H1 (cell line): Measurements from ENCODE around the gene CEP70. TPM values are rescaled to one million over a fixed set of nuclear protein-coding genes. Genes with fewer than 3 reads are reported as not detected.

Source experiments
- CTCF ChIA-PET: fragments of 300-600 bp; sonication (Branson Sonifier 250); formaldehyde crosslinking; loops from one replicate; lab custom pipeline; 2021; ENCODE audit not compliant: partially characterized antibody; lab: Charles Lee
- POLR2A ChIA-PET: fragments of 300-600 bp; sonication (Branson Sonifier 250); formaldehyde crosslinking; loops from one replicate; lab custom pipeline; 2021; ENCODE audit warnings: inconsistent platforms; ENCODE audit not compliant: partially characterized antibody; lab: Charles Lee
- DNase-seq, 2 experiments: peaks; one replicate each; pipeline versions ENCODE4 v3.0.0 to v3.0.0-alpha.2; 2010 to 2022; ENCODE audit warnings: low spot score in 2 of 2, low read depth in 1 of 2, mixed read lengths in 1 of 2
- FAIRE-seq: peaks from 2 replicates; lab custom pipeline; 2011; peaks lifted over from hg19 to GRCh38; lab: Jason Lieb, UNC
- H2AFZ ChIP-seq: 2 replicates; pipeline ENCODE4 v1.8.1; 2012; ENCODE audit warnings: low read length, inconsistent platforms
- H2AK5ac ChIP-seq: 2 replicates; pipeline ENCODE4 v1.6.1; 2013; ENCODE audit warnings: low read depth, low read length
- H2BK120ac ChIP-seq: replicated peaks from 2 replicates; pipeline ENCODE3; 2013; ENCODE audit warnings: low read depth, low read length, inconsistent platforms
- H2BK12ac ChIP-seq: 2 replicates; pipeline ENCODE4 v1.6.1; 2013; ENCODE audit warnings: low read depth, low read length
- H2BK15ac ChIP-seq: 2 replicates; pipeline ENCODE4 v1.6.1; 2013; ENCODE audit warnings: low read length
- H2BK20ac ChIP-seq: 2 replicates; pipeline ENCODE4 v1.6.1; 2013; ENCODE audit warnings: low read length
- H2BK5ac ChIP-seq: 2 replicates; pipeline ENCODE4 v1.6.1; 2013; ENCODE audit warnings: low read depth, low read length
- H3K14ac ChIP-seq: 2 replicates; pipeline ENCODE4 v1.6.1; 2013; ENCODE audit warnings: inconsistent platforms; ENCODE audit not compliant: insufficient read length
- H3K18ac ChIP-seq: 2 replicates; pipeline ENCODE4 v1.6.1; 2013; ENCODE audit warnings: low read length; ENCODE audit errors: extremely low read depth
- H3K23ac ChIP-seq: 2 replicates; pipeline ENCODE4 v1.6.1; 2013; ENCODE audit warnings: inconsistent platforms; ENCODE audit not compliant: insufficient read length
- H3K23me2 ChIP-seq: 2 replicates; pipeline ENCODE4 v1.6.1; 2013; ENCODE audit warnings: low read depth, low read length
- H3K27ac ChIP-seq: 2 replicates; pipeline ENCODE4 v1.6.1; 2011; ENCODE audit warnings: low read depth, low read length, inconsistent platforms
- H3K27me3 ChIP-seq, 4 experiments: replicated peaks in 1 of 4; 1 replicate in 1 of 4; 2 replicates in 3 of 4; pipeline versions ENCODE4 v1.6.1 to v1.8.1; 2011 to 2013; ENCODE audit warnings: low read length in 3 of 4, mild to moderate bottlenecking in 3 of 4, inconsistent platforms in 2 of 4, mixed read lengths in 2 of 4, moderate library complexity in 1 of 4; ENCODE audit not compliant: control insufficient read depth in 3 of 4, insufficient read depth in 3 of 4; ENCODE audit errors: extremely low read depth in 1 of 4
- H3K36me3 ChIP-seq, 4 experiments: 2 replicates each; pipeline versions ENCODE4 v1.6.1 to v1.8.1; 2011 to 2013; ENCODE audit warnings: mild to moderate bottlenecking in 4 of 4, low read length in 3 of 4, moderate library complexity in 2 of 4, control low read depth in 1 of 4, inconsistent platforms in 1 of 4; ENCODE audit not compliant: insufficient read depth in 4 of 4, control insufficient read depth in 2 of 4
- H3K4ac ChIP-seq: replicated peaks from 2 replicates; pipeline ENCODE3; 2013; ENCODE audit warnings: low read length, low read depth, mixed read lengths, inconsistent platforms; ENCODE audit not compliant: insufficient read length
- H3K4me1 ChIP-seq, 4 experiments: replicated peaks in 1 of 4; 1 replicate in 1 of 4; 2 replicates in 3 of 4; pipeline versions ENCODE4 v1.6.1 to v1.8.1; 2011 to 2013; ENCODE audit warnings: low read length in 3 of 4, inconsistent platforms in 2 of 4, mixed read lengths in 1 of 4; ENCODE audit not compliant: insufficient read depth in 4 of 4, control insufficient read depth in 3 of 4
- H3K4me2 ChIP-seq, 2 experiments: 2 replicates each; pipeline versions ENCODE4 v1.6.1 to v1.8.1; 2011 to 2013; ENCODE audit warnings: low read depth in 2 of 2, low read length in 2 of 2, control low read depth in 1 of 2, inconsistent platforms in 1 of 2, mild to moderate bottlenecking in 1 of 2; ENCODE audit not compliant: insufficient read depth in 1 of 2
- H3K4me3 ChIP-seq, 4 experiments: fragments of 200-600, 300-600 bp in 1 of 4; sonication (generic), shearing (Covaris generic), sonication (Bioruptor Twin) in 1 of 4; 2 replicates each; pipeline versions ENCODE4 v1.5.1 to v1.8.1; 2011 to 2016; ENCODE audit warnings: low read length in 4 of 4, low read depth in 3 of 4, control low read depth in 2 of 4, inconsistent platforms in 2 of 4, mild to moderate bottlenecking in 2 of 4, mixed read lengths in 1 of 4, moderate library complexity in 1 of 4; ENCODE audit not compliant: insufficient read depth in 2 of 4; ENCODE audit errors: extremely low read depth in 1 of 4
- H3K56ac ChIP-seq: replicated peaks from 2 replicates; pipeline ENCODE3; 2013; ENCODE audit warnings: low read depth, mild to moderate bottlenecking, mixed read lengths, low read length, inconsistent platforms; ENCODE audit not compliant: insufficient read length
- H3K79me1 ChIP-seq: 2 replicates; pipeline ENCODE4 v1.6.1; 2013; ENCODE audit warnings: low read depth, low read length, control low read depth
- H3K79me2 ChIP-seq, 2 experiments: 2 replicates each; pipeline versions ENCODE4 v1.6.1 to v1.8.1; 2012 to 2013; ENCODE audit warnings: low read length in 2 of 2, mild to moderate bottlenecking in 2 of 2, inconsistent platforms in 1 of 2; ENCODE audit not compliant: insufficient read depth in 2 of 2, control insufficient read depth in 1 of 2
- H3K9ac ChIP-seq, 4 experiments: replicated peaks in 1 of 4; 1 replicate in 1 of 4; 2 replicates in 3 of 4; pipeline versions ENCODE4 v1.6.1 to v1.8.1; 2011 to 2013; ENCODE audit warnings: low read depth in 3 of 4, low read length in 3 of 4, control low read depth in 2 of 4, mild to moderate bottlenecking in 2 of 4, moderate library complexity in 2 of 4, inconsistent platforms in 1 of 4; ENCODE audit errors: extremely low read depth in 1 of 4
- H3K9me3 ChIP-seq, 2 experiments: 2 replicates each; pipeline versions ENCODE4 v1.6.1 to v1.8.1; 2012 to 2013; ENCODE audit warnings: mild to moderate bottlenecking in 2 of 2, moderate library complexity in 2 of 2, control low read depth in 1 of 2, inconsistent platforms in 1 of 2, low read depth in 1 of 2, low read length in 1 of 2, mixed read lengths in 1 of 2; ENCODE audit not compliant: insufficient read depth in 2 of 2
- H4K20me1 ChIP-seq, 2 experiments: replicated peaks in 1 of 2; 2 replicates each; pipeline versions ENCODE3 to v1.8.1; 2011 to 2013; ENCODE audit warnings: inconsistent platforms in 2 of 2, low read length in 2 of 2, mild to moderate bottlenecking in 1 of 2; ENCODE audit not compliant: insufficient read depth in 2 of 2, control insufficient read depth in 1 of 2
- H4K5ac ChIP-seq: 2 replicates; pipeline ENCODE4 v1.6.1; 2013; ENCODE audit warnings: low read length, low read depth, mixed read lengths, inconsistent platforms; ENCODE audit not compliant: insufficient read length
- H4K8ac ChIP-seq: 2 replicates; pipeline ENCODE4 v1.8.0; 2013; ENCODE audit warnings: mild to moderate bottlenecking, moderate library complexity, low read length, inconsistent platforms; ENCODE audit not compliant: insufficient read depth; ENCODE audit errors: extremely low read depth
- H4K91ac ChIP-seq: replicated peaks from 2 replicates; pipeline ENCODE3; 2013; ENCODE audit warnings: low read length, mixed read lengths, inconsistent platforms; ENCODE audit not compliant: insufficient read length
- BRCA1 ChIP-seq: IDR thresholded peaks from 2 replicates; pipeline ENCODE4 v1.6.1; 2012; ENCODE audit warnings: low read depth, low read length, improper control_type of control experiment
- CBX5 ChIP-seq: fragments of 300-800, 300-1000 bp; sonication (generic); IDR thresholded peaks from 2 replicates; pipeline ENCODE4 v1.7.1; 2016; ENCODE audit warnings: antibody characterized with exemption, low read length, low read depth
- FOSL1 ChIP-seq: IDR thresholded peaks from 2 replicates; pipeline ENCODE4 v1.6.1; 2011; ENCODE audit warnings: mild to moderate bottlenecking, low read depth, low read length, moderate library complexity; ENCODE audit not compliant: insufficient read depth
- HDAC6 ChIP-seq: IDR thresholded peaks from one replicate; pipeline ENCODE4 v1.7.1; 2012; ENCODE audit warnings: low read depth, mild to moderate bottlenecking, inconsistent platforms, low read length, moderate library complexity
- JUND ChIP-seq: IDR thresholded peaks from 2 replicates; pipeline ENCODE4 v1.6.1; 2011; ENCODE audit warnings: mild to moderate bottlenecking, improper control_type of control experiment, low read length
- NANOG ChIP-seq: IDR thresholded peaks from 2 replicates; pipeline ENCODE4 v1.6.1; 2011; ENCODE audit warnings: low read length, low read depth, mild to moderate bottlenecking, inconsistent platforms; ENCODE audit not compliant: insufficient read depth, poor library complexity, severe bottlenecking
- RFX5 ChIP-seq: IDR thresholded peaks from 2 replicates; pipeline ENCODE4 v1.6.1; 2011; ENCODE audit warnings: low read depth, low read length, improper control_type of control experiment, borderline replicate concordance
- RNF2 ChIP-seq: fragments of 200-900, 300-1000 bp; sonication (generic); IDR thresholded peaks from 2 replicates; pipeline ENCODE4 v1.7.1; 2016; ENCODE audit warnings: borderline replicate concordance, low read depth, mild to moderate bottlenecking, antibody characterized with exemption, low read length; ENCODE audit not compliant: poor library complexity, severe bottlenecking; ENCODE audit errors: missing control alignments
- SP2 ChIP-seq: IDR thresholded peaks from 2 replicates; pipeline ENCODE4 v1.6.1; 2012; ENCODE audit warnings: mild to moderate bottlenecking, low read length, inconsistent platforms
- TAF1 ChIP-seq: IDR thresholded peaks from 2 replicates; pipeline ENCODE4 v1.6.1; 2011; ENCODE audit warnings: mild to moderate bottlenecking, low read depth, low read length
- TAF7 ChIP-seq: optimal IDR thresholded peaks from 2 replicates; pipeline ENCODE3; 2011; ENCODE audit warnings: low read depth, mild to moderate bottlenecking, inconsistent platforms, low read length, moderate library complexity, borderline replicate concordance
- TBP ChIP-seq: IDR thresholded peaks from 2 replicates; pipeline ENCODE4 v1.6.1; 2011; ENCODE audit warnings: low read depth, low read length, improper control_type of control experiment
- YY1 ChIP-seq: IDR thresholded peaks from 2 replicates; pipeline ENCODE4 v1.6.1; 2011; ENCODE audit warnings: low read depth, mild to moderate bottlenecking, low read length
- WGBS, 2 experiments: shearing (Covaris generic) in 1 of 2; methylation state at CpG; one replicate each; pipeline versions ENCODE4 v1.1.6 to v1.1.7; 2013 to 2015; ENCODE audit warnings: low lambda C conversion rate in 2 of 2, mixed read lengths in 2 of 2, inconsistent platforms in 1 of 2, low coverage in 1 of 2, missing lambda C conversion rate in 1 of 2; ENCODE audit not compliant: insufficient replicate concordance in 2 of 2, insufficient coverage in 1 of 2, insufficient read length in 1 of 2; ENCODE audit errors: extremely low coverage in 1 of 2, missing lambda C conversion rate in 1 of 2; 5-methylcytosine and 5-hydroxymethylcytosine counted together
- polyA plus RNA-seq, 7 experiments: library from polyadenylated mRNA; depleted of rRNA in 3 of 7; stranded (reverse) in 5 of 7; unstranded in 2 of 7; fragments of >200 nt in 5 of 7; fragments of 200-250 nt in 2 of 7; gene quantifications; 1 replicate in 5 of 7; 2 replicates in 1 of 7; 4 replicates in 1 of 7; pipeline versions ENCODE4 v1.2.1 to v1.2.3, GENCODE V29; 2011 to 2013; ENCODE audit warnings: missing spikeins in 2 of 7, mixed read lengths in 2 of 7
- total RNA-seq: library from RNA; stranded (reverse); fragmentation: NEBNext Ultra II Directional; extraction: Animal tissue kit (Norgen Biotek cat#: 25700); gene quantifications from 2 replicates; pipeline ENCODE4 v1.2.1, GENCODE V29; 2021

The CEP70 gene
- total and polyA plus RNA-seq, 2 of the 8 experiments (the other 6 are each of a cell fraction or from before 2014, with no cell fraction given), result 3.9 to 26.2 TPM

- Histone ChIP-seq H3K27me3 (peaks cover 0 to 1% (median 0%) of the 10 kb centered on the region in 4 experiments; a peak in 1 of 7 replicates), H3K9me3 (no peaks in the 10 kb centered on the region), H2BK12ac (no peak overlapping the region), H3K4me3 (no peak overlapping the region), H3K9ac (no peak overlapping the region), H3K23me2 (no peaks in the 10 kb centered on the region), H2BK5ac (no peak overlapping the region), H3K36me3 (no peaks in the 10 kb centered on the region; a peak in 2 of 8 replicates), H2BK15ac (no peak overlapping the region), H2AFZ (no peak overlapping the region), H2BK20ac (no peak overlapping the region), H2BK120ac (no peak overlapping the region), H3K4ac (no peak overlapping the region), H3K23ac (no peak overlapping the region), H4K20me1 (no peaks in the 10 kb centered on the region), H4K8ac (no peak overlapping the region), H3K56ac (no peak overlapping the region), H3K27ac (no peak overlapping the region), H3K4me2 (no peak overlapping the region), H4K5ac (no peak overlapping the region), H3K79me2 (no peaks in the 10 kb centered on the region), H2AK5ac (no peak overlapping the region), H3K18ac (no peak overlapping the region), H3K14ac (no peak overlapping the region), H3K79me1 (no peaks in the 10 kb centered on the region), H4K91ac (no peak overlapping the region), H3K4me1 (peaks cover 0 to 2% (median 0%) of the 10 kb centered on the region in 4 experiments; a peak in 1 of 7 replicates)
- TF ChIP-seq RNF2, result no peak
- TF ChIP-seq HDAC6, result no peak
- no peak for TF ChIP-seq TAF7
- TF ChIP-seq JUND, result no peak
- TF ChIP-seq BRCA1, result no peak
- no peak for TF ChIP-seq TAF1
- no peak for TF ChIP-seq SP2
- TF ChIP-seq FOSL1, result no peak
- TF ChIP-seq NANOG, result no peak
- TF ChIP-seq YY1, result no peak
- no peak for TF ChIP-seq CBX5
- TF ChIP-seq TBP, result no peak
- TF ChIP-seq RFX5, result no peak
- POLR2A ChIA-PET, result no interaction called here
- WGBS, 2 experiments, result 90% methylated on average over 3 of the region's 3 CpGs; no CpG with 5 or more reads in 1 of the 2 experiments
- FAIRE-seq (no peak), DNase-seq (no peak)
- CTCF ChIA-PET, result interaction anchor here (0.5 to 4.3 kb wide), 10 partner anchors 9 to 1458 kb away, joined by 3 to 33 read pairs (median 5); partner anchors contain the start of gene CEP70
These were observed 116.3 kb downstream of the CEP70 start for GRCh38 chr3:138477801-138478200.
